ENCODE measurements around the gene MAN2B2. TPM values are rescaled to one million over a fixed set of nuclear protein-coding genes. Genes with fewer than 3 reads are reported as not detected.

MAN2B2 gene
- total RNA-seq, 4 donors from 2014 or later, result 14.1 to 33.7 (median 27.0) TPM

DNA sequence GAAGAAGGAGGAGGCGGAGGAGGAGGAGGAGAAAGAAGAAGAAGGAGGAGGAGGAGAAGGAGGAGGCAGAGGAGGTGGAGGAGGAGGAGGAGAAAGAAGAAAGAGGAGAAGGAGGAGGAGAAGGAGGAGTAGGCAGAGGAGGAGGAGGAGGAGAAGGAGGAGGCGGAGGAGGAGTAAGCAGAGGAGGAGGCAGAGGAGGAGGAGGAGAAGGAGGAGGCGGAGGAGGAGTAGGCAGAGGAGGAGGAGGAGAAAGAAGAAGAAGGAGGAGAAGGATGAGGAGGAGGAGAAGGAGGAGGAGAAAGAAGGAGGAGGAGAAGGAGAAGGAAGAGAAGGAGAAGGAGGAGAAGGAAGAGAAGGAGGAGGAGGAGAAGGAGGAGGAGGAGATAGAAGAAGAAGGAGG lies 85.4 kb downstream of the MAN2B2 start:
- 84 to 97% methylated on average over 3 of the region's 3 CpGs for WGBS, 2 donors
- no peak overlapping the region for H3K4me3 ChIP-seq (ENCODE audit: low read depth, poor library complexity, severe bottlenecking)
- intact Hi-C loops (cut with DNase I; ENCODE audit: low total_unique reads), result no loop called here
- DNase-seq (ENCODE audit: low spot score in 2 of 2), result peak in 1 of 2 donors; percentile 14
- TF ChIP-seq, protein P1, sequence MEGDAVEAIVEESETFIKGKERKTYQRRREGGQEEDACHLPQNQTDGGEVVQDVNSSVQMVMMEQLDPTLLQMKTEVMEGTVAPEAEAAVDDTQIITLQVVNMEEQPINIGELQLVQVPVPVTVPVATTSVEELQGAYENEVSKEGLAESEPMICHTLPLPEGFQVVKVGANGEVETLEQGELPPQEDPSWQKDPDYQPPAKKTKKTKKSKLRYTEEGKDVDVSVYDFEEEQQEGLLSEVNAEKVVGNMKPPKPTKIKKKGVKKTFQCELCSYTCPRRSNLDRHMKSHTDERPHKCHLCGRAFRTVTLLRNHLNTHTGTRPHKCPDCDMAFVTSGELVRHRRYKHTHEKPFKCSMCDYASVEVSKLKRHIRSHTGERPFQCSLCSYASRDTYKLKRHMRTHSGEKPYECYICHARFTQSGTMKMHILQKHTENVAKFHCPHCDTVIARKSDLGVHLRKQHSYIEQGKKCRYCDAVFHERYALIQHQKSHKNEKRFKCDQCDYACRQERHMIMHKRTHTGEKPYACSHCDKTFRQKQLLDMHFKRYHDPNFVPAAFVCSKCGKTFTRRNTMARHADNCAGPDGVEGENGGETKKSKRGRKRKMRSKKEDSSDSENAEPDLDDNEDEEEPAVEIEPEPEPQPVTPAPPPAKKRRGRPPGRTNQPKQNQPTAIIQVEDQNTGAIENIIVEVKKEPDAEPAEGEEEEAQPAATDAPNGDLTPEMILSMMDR (IDR thresholded peaks at IDR 0.05), result no peak
- no peak for TF ChIP-seq POLR2A (IDR thresholded peaks at IDR 0.05)

DNA sequence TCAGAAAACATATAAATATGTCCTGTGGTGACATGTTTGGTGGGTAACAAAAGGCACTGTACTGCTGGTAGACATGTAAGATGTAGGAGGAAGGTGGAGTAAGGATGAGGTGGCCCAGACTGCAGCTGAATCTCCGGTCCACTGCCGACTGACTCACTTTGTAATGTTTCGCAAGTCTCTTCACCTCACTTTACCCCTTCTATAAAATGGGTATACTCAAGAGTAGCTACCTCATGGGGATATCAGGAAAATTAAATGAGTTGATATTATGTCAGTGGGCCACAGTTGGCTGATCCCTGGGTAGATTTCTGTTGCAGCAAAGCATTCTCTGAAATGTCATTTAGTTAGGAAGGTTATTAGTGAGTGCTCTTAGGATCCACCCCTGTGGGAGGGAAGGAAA lies 87.6 kb downstream of the MAN2B2 start:
- 74 to 90% methylated on average over 3 of the region's 3 CpGs for WGBS, 2 donors
- intact Hi-C loops (cut with DNase I; ENCODE audit: low total_unique reads), result no loop called here
- DNase-seq (ENCODE audit: low spot score in 2 of 2), result no peak
- TF ChIP-seq, protein P1 (IDR thresholded peaks at IDR 0.05), result no peak
- TF ChIP-seq POLR2A (IDR thresholded peaks at IDR 0.05), result no peak
- no peak overlapping the region for H3K4me3 ChIP-seq (ENCODE audit: low read depth, poor library complexity, severe bottlenecking)

DNA sequence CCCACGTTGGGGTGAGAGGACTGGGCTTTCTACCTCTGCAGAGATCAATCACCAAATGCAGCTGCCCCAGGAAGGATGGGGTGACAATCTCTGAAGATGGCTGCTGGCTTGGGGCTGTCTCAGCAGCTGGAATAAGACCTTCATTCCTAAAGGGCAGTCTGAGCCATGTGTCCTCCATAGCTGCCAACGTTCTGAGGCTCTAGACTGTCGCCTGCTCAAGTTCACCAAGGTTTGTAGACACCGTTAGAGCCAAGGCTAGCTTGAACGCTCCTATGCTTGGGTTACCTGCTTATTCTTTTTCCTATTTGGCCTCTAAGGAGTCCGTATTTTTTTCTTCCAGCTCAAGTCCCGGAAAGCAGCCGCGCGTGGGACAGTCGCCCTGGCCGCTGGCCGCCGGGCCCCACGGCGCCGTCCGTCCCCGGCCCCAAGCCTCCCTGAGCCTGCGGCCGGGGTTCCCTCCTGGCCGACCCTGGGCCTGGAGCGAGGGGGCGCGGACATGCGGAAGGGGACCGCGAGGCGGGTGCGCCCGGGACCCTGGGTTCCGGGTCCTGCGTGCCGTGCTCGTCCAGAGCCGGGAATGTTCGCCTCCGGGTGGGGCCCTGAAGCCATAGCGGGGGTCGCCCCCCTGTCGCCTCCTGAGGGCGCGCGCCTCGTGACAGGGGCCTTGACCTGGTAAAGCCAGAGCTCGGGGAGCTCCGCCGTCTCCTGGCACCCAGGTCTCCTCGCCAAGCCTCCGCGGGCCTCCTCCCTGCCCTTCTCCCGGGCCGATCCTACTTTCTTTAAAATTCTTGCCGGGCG lies 88.8 kb downstream of the MAN2B2 start:
- 20 to 37% methylated on average over 37 to 48 of the region's 55 CpGs for WGBS, 2 donors
- no peak for DNase-seq (ENCODE audit: low spot score in 2 of 2)
- H3K4me3 ChIP-seq (ENCODE audit: low read depth, poor library complexity, severe bottlenecking), result no peak overlapping the region
- no peak for TF ChIP-seq POLR2A (IDR thresholded peaks at IDR 0.05)
- TF ChIP-seq, protein P1 (IDR thresholded peaks at IDR 0.05), result no peak
- intact Hi-C loops (cut with DNase I; ENCODE audit: low total_unique reads), result no loop called here

DNA sequence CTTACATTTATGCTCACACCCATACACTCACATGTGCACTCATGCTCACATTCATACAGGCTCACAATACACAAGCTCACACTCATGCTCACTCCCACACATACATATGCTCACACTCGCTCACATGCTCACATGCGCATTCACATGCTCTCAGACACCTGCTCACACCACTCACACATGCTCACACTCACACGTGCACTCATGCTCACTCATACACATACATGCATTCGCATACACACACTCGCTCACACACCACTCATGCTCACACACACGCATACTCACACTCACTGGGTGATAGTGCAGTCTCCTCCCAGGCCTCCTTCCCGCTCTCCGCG lies 90.3 kb downstream of the MAN2B2 start:
- DNase-seq (ENCODE audit: low spot score in 2 of 2), result no peak
- intact Hi-C loops (cut with DNase I; ENCODE audit: low total_unique reads), result no loop called here
- no peak overlapping the region for H3K4me3 ChIP-seq (ENCODE audit: low read depth, poor library complexity, severe bottlenecking)
- 96 to 97% methylated on average over 9 of the region's 9 CpGs for WGBS, 2 donors
- TF ChIP-seq, protein P1 (IDR thresholded peaks at IDR 0.05), result no peak
- TF ChIP-seq POLR2A (IDR thresholded peaks at IDR 0.05), result no peak

DNA sequence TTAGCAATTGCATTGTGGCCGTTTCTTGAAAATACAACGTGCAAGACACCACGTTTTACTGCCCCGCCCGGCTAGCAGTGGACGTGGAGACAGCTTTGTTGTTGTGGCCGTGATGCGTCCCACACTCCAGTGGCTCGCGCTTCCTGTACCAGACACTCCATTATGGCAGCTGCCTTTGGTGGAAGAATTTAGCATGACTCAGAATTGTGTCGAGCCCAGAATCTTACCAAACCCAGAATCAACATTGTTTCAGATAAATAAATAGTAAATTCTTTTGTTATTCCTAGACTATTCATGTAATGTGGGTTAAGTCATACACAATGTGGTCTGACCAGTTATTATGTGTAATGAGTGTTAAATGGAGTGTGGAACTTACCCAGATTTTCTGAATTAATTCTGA lies 93.4 kb downstream of the MAN2B2 start:
- intact Hi-C loops (cut with DNase I; ENCODE audit: low total_unique reads), result no loop called here
- WGBS, 2 donors, result 88 to 95% methylated on average over 11 of the region's 11 CpGs
- no peak for DNase-seq (ENCODE audit: low spot score in 2 of 2)

More for the DNA sequence above, 93.4 kb downstream of the MAN2B2 start:
- no peak for TF ChIP-seq POLR2A (IDR thresholded peaks at IDR 0.05)
- TF ChIP-seq, protein P1 (IDR thresholded peaks at IDR 0.05), result no peak
- no peak overlapping the region for H3K4me3 ChIP-seq (ENCODE audit: low read depth, poor library complexity, severe bottlenecking)

Data from lower leg skin (tissue), 4 donors.